Smooth muscle cell (in vitro differentiated cells): ENCODE measurements around the gene GALNT14. TPM values are rescaled to one million over a fixed set of nuclear protein-coding genes. Genes with fewer than 3 reads are reported as not detected.

ENCODE experiments used
- DNase-seq: peaks from one replicate; lab custom pipeline; 2025; ENCODE audit not compliant: unreplicated experiment; lab: John Stamatoyannopoulos, UW
- H2AFZ ChIP-seq: fragments of 200-600 bp; sonication (generic); 2 replicates; pipeline ENCODE4 v1.6.0; 2016; ENCODE audit warnings: antibody characterized with exemption, low read depth, mild to moderate bottlenecking
- H3F3A ChIP-seq: fragments of 200-600 bp; sonication (generic); 2 replicates; pipeline ENCODE4 v1.6.0; 2017; ENCODE audit warnings: antibody characterized with exemption, low read depth
- H3K27ac ChIP-seq: fragments of 200-600 bp; sonication (generic); 2 replicates; pipeline ENCODE4 v1.5.1; 2016; ENCODE audit warnings: low read depth, mild to moderate bottlenecking
- H3K27me3 ChIP-seq: fragments of 200-600 bp; sonication (generic); 2 replicates; pipeline ENCODE4 v1.6.1; 2016; ENCODE audit warnings: low read depth, mild to moderate bottlenecking
- H3K36me3 ChIP-seq: fragments of 200-600 bp; sonication (generic); 2 replicates; pipeline ENCODE4 v1.5.1; 2016; ENCODE audit warnings: low read depth
- H3K4me1 ChIP-seq: fragments of 200-600 bp; sonication (generic); 2 replicates; pipeline ENCODE4 v1.5.1; 2016; ENCODE audit warnings: low read depth
- H3K4me2 ChIP-seq: fragments of 200-600 bp; sonication (generic); 2 replicates; pipeline ENCODE4 v1.6.0; 2016; ENCODE audit warnings: mild to moderate bottlenecking
- H3K4me3 ChIP-seq: fragments of 200-600 bp; sonication (generic); 2 replicates; pipeline ENCODE4 v1.5.1; 2016; ENCODE audit warnings: mild to moderate bottlenecking
- H3K79me2 ChIP-seq: fragments of 200-600 bp; sonication (generic); 2 replicates; pipeline ENCODE4 v1.6.0; 2016; ENCODE audit warnings: low read depth, mild to moderate bottlenecking
- H3K9ac ChIP-seq: fragments of 200-600 bp; sonication (generic); 2 replicates; pipeline ENCODE4 v1.6.0; 2016; ENCODE audit warnings: low read depth
- H3K9me3 ChIP-seq: fragments of 200-600 bp; sonication (generic); replicated peaks from 2 replicates; pipeline ENCODE4 v1.5.1; 2016; ENCODE audit warnings: low read depth
- H4K20me1 ChIP-seq: fragments of 200-600 bp; sonication (generic); 2 replicates; pipeline ENCODE4 v1.6.0; 2016; ENCODE audit warnings: low read depth
- WGBS: methylation state at CpG from one replicate; pipeline ENCODE4 v1.1.7; 2016; ENCODE audit warnings: low lambda C conversion rate; 5-methylcytosine and 5-hydroxymethylcytosine counted together
- polyA plus RNA-seq: library from polyadenylated mRNA; unstranded; fragments of >200 nt; fragmentation: Nextera tagmentation; extraction: Ambion mirVana; gene quantifications from 2 replicates; pipeline ENCODE4 v1.2.1, GENCODE V29; 2016
- total RNA-seq: library from RNA; depleted of rRNA; stranded (reverse); fragments of >200 nt; gene quantifications from 2 replicates; pipeline ENCODE4 v1.2.3, GENCODE V29; 2014
- TF ChIP-seq, protein P1 (sequence below): fragments of 200-600 bp; sonication (generic); IDR thresholded peaks from 2 replicates; pipeline ENCODE4 v1.5.1; 2017; ENCODE audit warnings: borderline replicate concordance, mild to moderate bottlenecking, antibody characterized with exemption; ENCODE audit not compliant: insufficient read depth, poor library complexity, severe bottlenecking

The GALNT14 gene
- total and polyA plus RNA-seq, 2 experiments from 2014 or later: 0.63 to 1.0 TPM

DNA sequence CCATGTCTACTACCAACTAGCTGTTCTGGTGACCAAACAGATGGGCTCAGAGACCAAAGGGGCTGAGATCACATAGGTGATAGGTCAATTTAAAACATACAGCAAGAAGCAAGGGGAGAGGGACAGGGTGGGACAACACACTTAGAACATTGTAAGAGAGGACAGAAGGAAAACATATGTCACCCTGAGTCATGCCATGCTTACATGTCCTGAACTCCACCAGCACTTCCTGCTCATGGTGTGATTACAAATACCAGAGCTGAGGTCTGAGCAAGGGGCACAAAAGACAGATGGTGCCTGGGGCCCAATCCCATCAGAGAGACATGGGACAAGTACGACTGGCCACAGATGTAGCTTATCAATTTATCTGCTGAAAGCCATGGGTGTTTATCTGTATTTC lies 28.7 kb upstream of the GALNT14 start:
- Histone ChIP-seq H3K9ac (no peak overlapping the region), H3K4me1 (peaks cover 16% of the 10 kb centered on the region), H4K20me1 (no peaks in the 10 kb centered on the region), H3K9me3 (no peaks in the 10 kb centered on the region), H3F3A (no peaks in the 10 kb centered on the region), H3K4me2 (no peak overlapping the region), H3K36me3 (no peaks in the 10 kb centered on the region), H3K4me3 (no peak overlapping the region), H3K79me2 (no peaks in the 10 kb centered on the region), H3K27me3 (peaks cover 14% of the 10 kb centered on the region), H2AFZ (no peak overlapping the region), H3K27ac (no peak overlapping the region)
- TF ChIP-seq, protein P1, sequence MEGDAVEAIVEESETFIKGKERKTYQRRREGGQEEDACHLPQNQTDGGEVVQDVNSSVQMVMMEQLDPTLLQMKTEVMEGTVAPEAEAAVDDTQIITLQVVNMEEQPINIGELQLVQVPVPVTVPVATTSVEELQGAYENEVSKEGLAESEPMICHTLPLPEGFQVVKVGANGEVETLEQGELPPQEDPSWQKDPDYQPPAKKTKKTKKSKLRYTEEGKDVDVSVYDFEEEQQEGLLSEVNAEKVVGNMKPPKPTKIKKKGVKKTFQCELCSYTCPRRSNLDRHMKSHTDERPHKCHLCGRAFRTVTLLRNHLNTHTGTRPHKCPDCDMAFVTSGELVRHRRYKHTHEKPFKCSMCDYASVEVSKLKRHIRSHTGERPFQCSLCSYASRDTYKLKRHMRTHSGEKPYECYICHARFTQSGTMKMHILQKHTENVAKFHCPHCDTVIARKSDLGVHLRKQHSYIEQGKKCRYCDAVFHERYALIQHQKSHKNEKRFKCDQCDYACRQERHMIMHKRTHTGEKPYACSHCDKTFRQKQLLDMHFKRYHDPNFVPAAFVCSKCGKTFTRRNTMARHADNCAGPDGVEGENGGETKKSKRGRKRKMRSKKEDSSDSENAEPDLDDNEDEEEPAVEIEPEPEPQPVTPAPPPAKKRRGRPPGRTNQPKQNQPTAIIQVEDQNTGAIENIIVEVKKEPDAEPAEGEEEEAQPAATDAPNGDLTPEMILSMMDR: no peak
- no peak for DNase-seq
- 87% methylated on average over 1 of the region's 1 CpG for WGBS

DNA sequence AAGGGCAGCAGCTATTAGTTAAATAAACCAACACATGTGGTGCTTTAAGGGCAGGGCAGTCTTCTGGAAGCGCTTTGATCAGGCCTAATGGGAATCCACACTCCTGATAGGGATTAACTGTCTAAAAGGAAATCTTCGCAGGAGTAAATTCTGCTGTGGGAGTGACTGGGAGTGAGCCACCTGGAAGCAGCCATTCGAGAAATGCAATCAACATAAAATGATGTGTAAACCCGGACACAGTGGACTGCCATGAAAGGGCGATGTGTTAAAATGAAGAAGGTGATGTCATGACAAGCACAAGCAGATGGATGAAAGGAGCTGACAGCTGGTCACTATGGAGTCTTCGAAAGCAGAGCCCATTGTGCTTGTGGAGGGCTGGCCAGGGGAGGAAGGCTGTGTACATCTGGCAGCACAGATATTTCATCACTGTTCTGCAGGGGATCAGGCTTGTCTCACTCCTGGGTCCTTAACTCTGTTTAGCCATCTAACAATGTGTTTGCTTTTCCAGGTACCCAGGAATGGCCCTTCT lies 24.8 kb upstream of the GALNT14 start:
- Histone ChIP-seq H3K9me3 (no peaks in the 10 kb centered on the region), H3K4me1 (peaks cover 18% of the 10 kb centered on the region), H3K4me2 (no peak overlapping the region), H3K79me2 (no peaks in the 10 kb centered on the region), H3K27ac (no peak overlapping the region), H3K9ac (no peak overlapping the region), H3K27me3 (peaks cover 14% of the 10 kb centered on the region), H3K36me3 (no peaks in the 10 kb centered on the region), H2AFZ (no peak overlapping the region), H4K20me1 (no peaks in the 10 kb centered on the region), H3K4me3 (no peak overlapping the region), H3F3A (no peaks in the 10 kb centered on the region)
- DNase-seq: no peak
- WGBS: 68% methylated on average over 6 of the region's 6 CpGs
- TF ChIP-seq, protein P1: no peak

GRCh38 chr2:31161637-31162036 lies 23.4 kb upstream of the GALNT14 start:
- H3K4me1 ChIP-seq: peaks cover 18% of the 10 kb centered on the region
- no peaks in the 10 kb centered on the region for H3K79me2 ChIP-seq
- H3K4me2 ChIP-seq: no peak overlapping the region
- H4K20me1 ChIP-seq: no peaks in the 10 kb centered on the region
- no peak overlapping the region for H3K4me3 ChIP-seq
- no peak overlapping the region for H3K27ac ChIP-seq
- 86% methylated on average over 6 of the region's 6 CpGs for WGBS
- TF ChIP-seq, protein P1: no peak
- no peak for DNase-seq
- H3K36me3 ChIP-seq: no peaks in the 10 kb centered on the region
- no peaks in the 10 kb centered on the region for H3F3A ChIP-seq
- no peak overlapping the region for H3K9ac ChIP-seq
- H3K27me3 ChIP-seq: peaks cover 14% of the 10 kb centered on the region
- no peak overlapping the region for H2AFZ ChIP-seq
- no peaks in the 10 kb centered on the region for H3K9me3 ChIP-seq

DNA sequence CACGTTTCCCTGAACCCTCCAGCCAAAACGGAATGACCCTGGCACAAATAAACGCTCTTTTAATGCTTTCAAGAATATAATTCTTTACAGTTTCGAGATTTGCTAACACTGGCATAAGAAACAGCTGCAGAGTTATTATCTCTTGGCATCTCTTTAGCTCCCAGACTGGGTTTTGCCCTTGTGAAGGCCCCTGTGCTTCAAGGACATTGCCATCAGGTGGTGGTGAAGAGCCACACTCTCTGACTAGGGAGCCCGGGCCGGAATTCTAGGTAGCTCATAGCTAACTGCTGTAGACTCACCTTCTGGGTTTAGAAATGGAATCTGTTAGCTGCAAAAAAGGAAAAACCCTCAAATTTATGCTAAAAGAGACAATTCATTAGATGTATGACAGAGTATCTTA lies 13.3 kb upstream of the GALNT14 start:
- H3K4me1 ChIP-seq: no peaks in the 10 kb centered on the region
- H2AFZ ChIP-seq: no peak overlapping the region
- DNase-seq: no peak
- H3K9me3 ChIP-seq: no peaks in the 10 kb centered on the region
- H3F3A ChIP-seq: no peaks in the 10 kb centered on the region
- no peaks in the 10 kb centered on the region for H3K36me3 ChIP-seq
- no peak overlapping the region for H3K27ac ChIP-seq
- no peaks in the 10 kb centered on the region for H3K79me2 ChIP-seq
- no peaks in the 10 kb centered on the region for H4K20me1 ChIP-seq
- 90% methylated on average over 6 of the region's 6 CpGs for WGBS
- H3K9ac ChIP-seq: no peak overlapping the region
- H3K4me2 ChIP-seq: no peak overlapping the region
- TF ChIP-seq, protein P1: no peak
- H3K27me3 ChIP-seq: peaks cover 36% of the 10 kb centered on the region
- no peak overlapping the region for H3K4me3 ChIP-seq
